Osteoblast (primary cell): Measurements from ENCODE around the gene NR2C1. TPM values are rescaled to one million over a fixed set of nuclear protein-coding genes. Genes with fewer than 3 reads are reported as not detected.
A peak's percentile ranks its signal among the peaks of the same experiment; 100 is the strongest.

ENCODE experiments used
- DNase-seq: peaks from one replicate; pipeline ENCODE4 v3.0.0; 2011; ENCODE audit warnings: low spot score, mixed read lengths; ENCODE audit not compliant: insufficient read length; ENCODE audit errors: missing footprints
- H2AFZ ChIP-seq: 2 replicates; pipeline ENCODE4 v1.6.0; 2011; ENCODE audit warnings: mild to moderate bottlenecking, low read length
- H3K27ac ChIP-seq: 2 replicates; pipeline ENCODE4 v1.5.1; 2011; ENCODE audit warnings: mild to moderate bottlenecking, low read depth, low read length, moderate library complexity
- H3K27me3 ChIP-seq: 2 replicates; pipeline ENCODE4 v1.6.0; 2012; ENCODE audit warnings: mild to moderate bottlenecking, control low read depth, inconsistent platforms, low read length, moderate library complexity; ENCODE audit not compliant: insufficient read depth
- H3K36me3 ChIP-seq: 2 replicates; pipeline ENCODE4 v1.5.1; 2011; ENCODE audit warnings: mild to moderate bottlenecking, low read length, control low read depth, moderate library complexity; ENCODE audit not compliant: insufficient read depth
- H3K4me1 ChIP-seq: 2 replicates; pipeline ENCODE4 v1.5.1; 2011; ENCODE audit warnings: mild to moderate bottlenecking, low read length, control low read depth, moderate library complexity; ENCODE audit not compliant: insufficient read depth
- H3K4me2 ChIP-seq: 2 replicates; pipeline ENCODE4 v1.6.0; 2011; ENCODE audit warnings: mild to moderate bottlenecking, low read length; ENCODE audit not compliant: insufficient read depth
- H3K4me3 ChIP-seq: fragments of 200-600 bp; sonication (generic); 3 replicates; pipeline ENCODE4 v1.5.1; 2012; ENCODE audit warnings: mild to moderate bottlenecking, low read length, inconsistent platforms; ENCODE audit not compliant: insufficient read depth
- H3K79me2 ChIP-seq: 2 replicates; pipeline ENCODE4 v1.6.0; 2012; ENCODE audit warnings: mild to moderate bottlenecking, low read length, control low read depth, inconsistent platforms; ENCODE audit not compliant: insufficient read depth
- H3K9me3 ChIP-seq: 2 replicates; pipeline ENCODE4 v1.5.1; 2011; ENCODE audit warnings: low read depth, low read length, control low read depth
- H4K20me1 ChIP-seq: 2 replicates; pipeline ENCODE4 v1.6.0; 2012; ENCODE audit warnings: mild to moderate bottlenecking, low read length, control low read depth; ENCODE audit not compliant: insufficient read depth
- total RNA-seq: library from RNA; depleted of rRNA; stranded (reverse); fragments of >200 nt; gene quantifications from 2 replicates; pipeline ENCODE4 v1.2.3, GENCODE V29; 2012
- TF ChIP-seq, protein P1 (sequence below): IDR thresholded peaks from 2 replicates; pipeline ENCODE4 v1.5.1; 2011; ENCODE audit warnings: mild to moderate bottlenecking, low read depth, low read length, moderate library complexity; ENCODE audit errors: extremely low read depth

The NR2C1 gene
- total RNA-seq, 1 donor, result 22.1 TPM

- no peaks in the 10 kb centered on the region for H3K79me2 ChIP-seq
- H3K27ac ChIP-seq, result no peak overlapping the region
- no peak overlapping the region for H2AFZ ChIP-seq
- no peak overlapping the region for H3K4me3 ChIP-seq
- no peaks in the 10 kb centered on the region for H3K27me3 ChIP-seq
- DNase-seq, result no peak
- H3K4me2 ChIP-seq, result no peak overlapping the region
- no peaks in the 10 kb centered on the region for H3K4me1 ChIP-seq
- no peaks in the 10 kb centered on the region for H4K20me1 ChIP-seq
- TF ChIP-seq, protein P1, sequence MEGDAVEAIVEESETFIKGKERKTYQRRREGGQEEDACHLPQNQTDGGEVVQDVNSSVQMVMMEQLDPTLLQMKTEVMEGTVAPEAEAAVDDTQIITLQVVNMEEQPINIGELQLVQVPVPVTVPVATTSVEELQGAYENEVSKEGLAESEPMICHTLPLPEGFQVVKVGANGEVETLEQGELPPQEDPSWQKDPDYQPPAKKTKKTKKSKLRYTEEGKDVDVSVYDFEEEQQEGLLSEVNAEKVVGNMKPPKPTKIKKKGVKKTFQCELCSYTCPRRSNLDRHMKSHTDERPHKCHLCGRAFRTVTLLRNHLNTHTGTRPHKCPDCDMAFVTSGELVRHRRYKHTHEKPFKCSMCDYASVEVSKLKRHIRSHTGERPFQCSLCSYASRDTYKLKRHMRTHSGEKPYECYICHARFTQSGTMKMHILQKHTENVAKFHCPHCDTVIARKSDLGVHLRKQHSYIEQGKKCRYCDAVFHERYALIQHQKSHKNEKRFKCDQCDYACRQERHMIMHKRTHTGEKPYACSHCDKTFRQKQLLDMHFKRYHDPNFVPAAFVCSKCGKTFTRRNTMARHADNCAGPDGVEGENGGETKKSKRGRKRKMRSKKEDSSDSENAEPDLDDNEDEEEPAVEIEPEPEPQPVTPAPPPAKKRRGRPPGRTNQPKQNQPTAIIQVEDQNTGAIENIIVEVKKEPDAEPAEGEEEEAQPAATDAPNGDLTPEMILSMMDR, result no peak
- peaks cover 10% of the 10 kb centered on the region for H3K36me3 ChIP-seq
- no peaks in the 10 kb centered on the region for H3K9me3 ChIP-seq
These were observed 16.0 kb upstream of the NR2C1 start for GRCh38 chr12:95089462-95089861.

DNA sequence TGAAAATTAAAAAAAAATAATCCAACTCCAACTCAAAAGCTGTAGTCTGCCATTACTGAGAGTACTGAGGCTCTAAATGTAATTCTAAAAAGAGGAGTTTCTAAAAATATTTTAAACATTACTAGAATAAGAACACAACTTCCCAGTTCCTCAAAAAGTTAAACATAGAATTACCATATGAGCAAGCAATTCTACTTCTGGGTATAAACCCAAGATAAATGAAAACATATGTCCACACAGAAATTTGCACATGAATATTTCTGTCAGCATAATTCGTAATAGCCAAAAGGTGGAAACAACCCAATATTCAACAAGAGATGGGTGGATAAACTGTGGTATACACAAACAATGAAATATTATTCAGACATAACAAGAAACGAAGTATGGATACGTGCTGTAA lies 15.0 kb upstream of the NR2C1 start:
- H3K4me1 ChIP-seq, result peaks cover 8% of the 10 kb centered on the region
- H3K4me3 ChIP-seq, result no peak overlapping the region
- no peak for DNase-seq

DNA sequence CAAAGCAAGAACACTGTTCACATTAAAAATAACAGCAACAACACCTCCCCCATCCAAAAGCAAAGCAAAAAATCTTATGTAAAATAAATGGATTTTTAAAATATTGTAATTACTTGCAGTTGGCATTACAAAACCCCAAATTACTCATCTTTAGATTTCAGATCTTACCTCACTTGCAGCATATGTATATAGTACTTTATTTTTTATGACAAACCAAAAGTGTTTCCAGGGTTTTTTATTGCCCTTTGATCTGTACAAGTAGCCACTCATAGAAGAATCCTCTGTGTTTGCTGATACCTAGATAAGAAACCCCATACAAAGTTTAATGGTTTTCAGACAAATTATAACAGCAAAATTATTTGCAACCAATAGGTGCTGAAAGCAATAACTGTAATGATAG lies 12.2 kb upstream of the NR2C1 start:
- Histone ChIP-seq H3K4me3 (no peak overlapping the region), H3K4me1 (peaks cover 11% of the 10 kb centered on the region), H3K27ac (no peak overlapping the region), H2AFZ (no peak overlapping the region), H3K36me3 (no peaks in the 10 kb centered on the region), H4K20me1 (no peaks in the 10 kb centered on the region), H3K79me2 (no peaks in the 10 kb centered on the region), H3K27me3 (no peaks in the 10 kb centered on the region), H3K9me3 (no peaks in the 10 kb centered on the region), H3K4me2 (no peak overlapping the region)
- TF ChIP-seq, protein P1, result no peak
- no peak for DNase-seq

More for the DNA sequence above, 15.0 kb upstream of the NR2C1 start:
- Histone ChIP-seq H3K27me3 (no peaks in the 10 kb centered on the region), H3K79me2 (no peaks in the 10 kb centered on the region), H4K20me1 (no peaks in the 10 kb centered on the region), H3K27ac (no peak overlapping the region), H3K9me3 (no peaks in the 10 kb centered on the region), H2AFZ (no peak overlapping the region), H3K4me2 (no peak overlapping the region), H3K36me3 (peaks cover 10% of the 10 kb centered on the region)
- TF ChIP-seq, protein P1, result no peak

DNA sequence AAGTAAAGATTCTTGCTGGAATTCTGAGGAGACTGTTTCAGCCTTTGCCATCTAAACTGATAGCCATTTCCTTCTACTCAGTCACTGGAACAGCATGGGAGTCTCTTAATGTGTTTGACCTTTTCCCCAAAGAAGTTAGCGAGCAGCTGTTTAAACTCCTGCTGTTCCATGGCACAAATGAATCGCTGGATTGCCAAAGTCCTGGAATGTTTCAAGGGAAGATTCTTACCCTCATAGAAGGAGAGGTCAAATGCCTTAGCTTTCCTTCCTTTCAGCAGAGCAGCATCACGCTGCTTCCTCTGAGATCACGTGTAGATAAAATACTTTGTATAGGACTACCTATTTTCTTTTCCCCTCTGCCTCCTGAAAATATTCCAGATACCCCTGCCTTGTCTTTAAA lies 10.5 kb upstream of the NR2C1 start:
- Histone ChIP-seq H4K20me1 (no peaks in the 10 kb centered on the region), H3K4me1 (peaks cover 11% of the 10 kb centered on the region), H2AFZ (peak overlapping the region; percentile 1), H3K4me2 (peak overlapping the region; percentile 21), H3K27ac (peak overlapping the region; percentile 1), H3K4me3 (no peak overlapping the region), H3K36me3 (no peaks in the 10 kb centered on the region), H3K79me2 (no peaks in the 10 kb centered on the region), H3K9me3 (no peaks in the 10 kb centered on the region), H3K27me3 (no peaks in the 10 kb centered on the region)
- DNase-seq, result peak; percentile 72
- TF ChIP-seq, protein P1, result no peak
